H9 (cell line): ENCODE data around the gene CT45A9. TPM values are rescaled to one million over a fixed set of nuclear protein-coding genes. Genes with fewer than 3 reads are reported as not detected.
"Not testable (repeated sequence)": the region's sequence is repeated elsewhere in the genome, so short reads cannot be mapped to it uniquely, and the experiment has no call there.

Experiments used
- DNase-seq: peaks from one replicate; pipeline ENCODE4 v3.0.0-alpha.2; 2017
- H2AFZ ChIP-seq: one replicate; pipeline ENCODE4 v1.6.1; 2013; ENCODE audit warnings: mild to moderate bottlenecking, low read length, control low read depth, moderate library complexity
- H2AK5ac ChIP-seq: 2 replicates; pipeline ENCODE4 v1.6.1; 2013; ENCODE audit warnings: low read length, control low read depth, mixed read lengths; ENCODE audit not compliant: insufficient read length
- H2BK120ac ChIP-seq: one replicate; pipeline ENCODE4 v1.6.1; 2013; ENCODE audit warnings: low read depth, mild to moderate bottlenecking, low read length, control low read depth, inconsistent platforms; ENCODE audit not compliant: poor library complexity, severe bottlenecking
- H2BK12ac ChIP-seq: 2 replicates; pipeline ENCODE4 v1.6.1; 2013; ENCODE audit warnings: low read length, control low read depth, mixed read lengths, low read depth; ENCODE audit not compliant: insufficient read length
- H2BK15ac ChIP-seq: 2 replicates; pipeline ENCODE4 v1.6.1; 2013; ENCODE audit warnings: low read depth, low read length, control low read depth
- H2BK20ac ChIP-seq: one replicate; pipeline ENCODE4 v1.6.1; 2013; ENCODE audit warnings: low read depth, mild to moderate bottlenecking, low read length, control low read depth, inconsistent platforms; ENCODE audit not compliant: poor library complexity, severe bottlenecking
- H2BK5ac ChIP-seq: 2 replicates; pipeline ENCODE4 v1.6.1; 2013; ENCODE audit warnings: low read length, control low read depth, mixed read lengths; ENCODE audit not compliant: insufficient read length
- H3K14ac ChIP-seq: 2 replicates; pipeline ENCODE4 v1.6.1; 2013; ENCODE audit warnings: low read length, control low read depth; ENCODE audit not compliant: insufficient read depth
- H3K18ac ChIP-seq: 2 replicates; pipeline ENCODE4 v1.6.1; 2013; ENCODE audit warnings: low read depth, mild to moderate bottlenecking, mixed read lengths, low read length, control low read depth; ENCODE audit not compliant: insufficient read length
- H3K23ac ChIP-seq: 2 replicates; pipeline ENCODE4 v1.6.1; 2013; ENCODE audit warnings: low read length, control low read depth, mixed read lengths, low read depth; ENCODE audit not compliant: insufficient read length
- H3K23me2 ChIP-seq: 2 replicates; pipeline ENCODE4 v1.6.1; 2013; ENCODE audit warnings: low read depth, mild to moderate bottlenecking, mixed read lengths, low read length, control low read depth; ENCODE audit not compliant: insufficient read length, poor library complexity, severe bottlenecking
- H3K27ac ChIP-seq: 2 replicates; pipeline ENCODE4 v1.5.1; 2013; ENCODE audit warnings: low read length, control low read depth, mixed read lengths, low read depth; ENCODE audit not compliant: insufficient read length
- H3K27me3 ChIP-seq: 2 replicates; pipeline ENCODE4 v1.6.1; 2013; ENCODE audit warnings: low read length, control low read depth, inconsistent platforms; ENCODE audit not compliant: insufficient read depth
- H3K4ac ChIP-seq: 2 replicates; pipeline ENCODE4 v1.6.1; 2013; ENCODE audit warnings: low read depth, mild to moderate bottlenecking, control low read depth, inconsistent platforms, low read length, moderate library complexity
- H3K4me1 ChIP-seq: 2 replicates; pipeline ENCODE4 v1.6.1; 2013; ENCODE audit warnings: low read length, control low read depth, inconsistent platforms; ENCODE audit not compliant: insufficient read depth
- H3K4me2 ChIP-seq: 2 replicates; pipeline ENCODE4 v1.6.1; 2013; ENCODE audit warnings: low read length, control low read depth, mixed read lengths; ENCODE audit not compliant: insufficient read length, insufficient read depth
- H3K56ac ChIP-seq: 2 replicates; pipeline ENCODE4 v1.6.1; 2013; ENCODE audit warnings: low read depth, mild to moderate bottlenecking, mixed read lengths, low read length, control low read depth; ENCODE audit not compliant: insufficient read length
- H3K79me1 ChIP-seq: 2 replicates; pipeline ENCODE4 v1.6.1; 2013; ENCODE audit warnings: low read depth, mild to moderate bottlenecking, moderate library complexity, low read length, control low read depth, inconsistent platforms; ENCODE audit not compliant: insufficient read depth, poor library complexity, severe bottlenecking
- H3K79me2 ChIP-seq: 2 replicates; pipeline ENCODE4 v1.6.1; 2013; ENCODE audit warnings: low read length, control low read depth, inconsistent platforms; ENCODE audit not compliant: insufficient read depth
- H3K9ac ChIP-seq: 2 replicates; pipeline ENCODE4 v1.6.1; 2013; ENCODE audit warnings: low read length, control low read depth, mixed read lengths; ENCODE audit not compliant: insufficient read length; ENCODE audit errors: extremely low read depth
- H3K9me3 ChIP-seq: one replicate; pipeline ENCODE4 v1.6.1; 2013; ENCODE audit warnings: low read depth, low read length, inconsistent platforms; ENCODE audit not compliant: control insufficient read depth
- H3T11ph ChIP-seq: one replicate; pipeline ENCODE4 v1.6.1; 2013; ENCODE audit warnings: mild to moderate bottlenecking, low read length, control low read depth, inconsistent platforms
- H4K20me1 ChIP-seq: one replicate; pipeline ENCODE4 v1.6.1; 2013; ENCODE audit not compliant: control insufficient read depth, insufficient read length, insufficient read depth
- H4K5ac ChIP-seq: 2 replicates; pipeline ENCODE4 v1.6.1; 2013; ENCODE audit warnings: low read depth, mild to moderate bottlenecking, mixed read lengths, low read length, control low read depth; ENCODE audit not compliant: insufficient read length
- H4K8ac ChIP-seq: replicated peaks from 2 replicates; pipeline ENCODE4 v1.6.1; 2013; ENCODE audit warnings: low read length, control low read depth, mixed read lengths, low read depth; ENCODE audit not compliant: insufficient read length
- H4K91ac ChIP-seq: 2 replicates; pipeline ENCODE4 v1.6.1; 2013; ENCODE audit warnings: low read depth, mild to moderate bottlenecking, moderate library complexity, mixed read lengths, low read length, control low read depth; ENCODE audit not compliant: insufficient read length
- H3K27ac Mint-ChIP-seq, 3 experiments: 2 replicates in 2 of 3; 3 replicates in 1 of 3; pipeline ENCODE4 v1.8.0; 2020 to 2021; ENCODE audit warnings: mixed read lengths in 3 of 3, mild to moderate bottlenecking in 1 of 3, moderate library complexity in 1 of 3
- H3K27me3 Mint-ChIP-seq: 2 replicates; pipeline ENCODE4 v1.8.0; 2021; ENCODE audit warnings: low read depth, mild to moderate bottlenecking, moderate library complexity, mixed read lengths
- H3K36me3 Mint-ChIP-seq, 3 experiments: 2 replicates in 2 of 3; 3 replicates in 1 of 3; pipeline ENCODE4 v1.8.0; 2020 to 2021; ENCODE audit warnings: low read depth in 3 of 3, mixed read lengths in 3 of 3; ENCODE audit not compliant: insufficient read depth in 1 of 3
- H3K4me1 Mint-ChIP-seq, 2 experiments: 2 replicates each; pipeline ENCODE4 v1.8.0; 2020; ENCODE audit warnings: mixed read lengths in 2 of 2
- H3K4me3 Mint-ChIP-seq, 2 experiments: 2 replicates in 1 of 2; 3 replicates in 1 of 2; pipeline ENCODE4 v1.8.0; 2020 to 2021; ENCODE audit warnings: mild to moderate bottlenecking in 2 of 2, mixed read lengths in 2 of 2, moderate library complexity in 1 of 2
- H3K9me3 Mint-ChIP-seq, 2 experiments: 2 replicates in 1 of 2; 3 replicates in 1 of 2; pipeline ENCODE4 v1.8.0; 2020; ENCODE audit warnings: mild to moderate bottlenecking in 2 of 2, mixed read lengths in 2 of 2, moderate library complexity in 1 of 2
- WGBS: extraction: QIAGEN DNeasy Blood & Tissue Kit; methylation state at CpG from one replicate; pipeline ENCODE4 v1.1.7; 2013; ENCODE audit warnings: missing lambda C conversion rate, low lambda C conversion rate, mixed read lengths; ENCODE audit not compliant: insufficient read length; ENCODE audit errors: extremely low coverage; 5-methylcytosine and 5-hydroxymethylcytosine counted together
- total RNA-seq: library from RNA; stranded (reverse); gene quantifications from 2 replicates; pipeline ENCODE4 v1.2.1, GENCODE V29; 2021

The CT45A9 gene
- total RNA-seq, 1 experiment from 2014 or later: not detected

DNA sequence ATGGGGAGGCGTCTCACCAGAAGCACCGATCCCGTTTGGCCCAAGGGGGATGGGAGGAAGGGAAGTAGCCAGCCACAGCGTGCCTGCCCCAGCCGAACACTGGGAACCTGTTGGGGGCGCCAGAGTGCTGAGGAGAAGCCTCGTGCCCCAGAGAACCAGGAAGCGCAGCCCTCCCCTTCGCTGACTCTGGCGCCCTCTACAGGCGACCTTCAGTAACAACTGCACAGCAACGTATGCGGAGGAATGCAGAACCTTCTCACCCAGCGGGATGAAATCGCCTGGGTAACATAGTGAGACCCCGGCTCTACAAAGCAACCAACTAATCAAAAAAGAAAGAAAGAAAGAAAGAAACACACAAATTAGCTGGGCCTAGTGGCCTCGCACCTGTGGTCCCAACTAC is 34.4 kb downstream of the CT45A9 start, which contains the start of gene CT45A7:
CT45A7 (minus strand) TSS at position 101 of the 400 bp plus-strand sequence. CDS start 3,747 bp downstream, outside the sequence.
- H3K27me3 ChIP-seq, H3K4me1 Mint-ChIP-seq, H3K4me3 Mint-ChIP-seq, H2BK12ac ChIP-seq, H2BK15ac ChIP-seq, H3K18ac ChIP-seq, H4K20me1 ChIP-seq, H3K27me3 Mint-ChIP-seq, H3K4me1 ChIP-seq, H2BK5ac ChIP-seq, H2BK20ac ChIP-seq, H2BK120ac ChIP-seq, H3K36me3 Mint-ChIP-seq, H4K8ac ChIP-seq, H3K4ac ChIP-seq, H3K27ac Mint-ChIP-seq, H3K56ac ChIP-seq, H2AFZ ChIP-seq, H3K23me2 ChIP-seq, H3K9me3 Mint-ChIP-seq, H4K91ac ChIP-seq, H3K9me3 ChIP-seq, H3T11ph ChIP-seq, H2AK5ac ChIP-seq, H3K9ac ChIP-seq, H3K23ac ChIP-seq, H3K4me2 ChIP-seq, H3K27ac ChIP-seq, H3K79me1 ChIP-seq, H3K14ac ChIP-seq, DNase-seq, H3K79me2 ChIP-seq, H4K5ac ChIP-seq: not testable (repeated sequence)
- no CpG with 5 or more reads among the region's 17 CpGs for WGBS

DNA sequence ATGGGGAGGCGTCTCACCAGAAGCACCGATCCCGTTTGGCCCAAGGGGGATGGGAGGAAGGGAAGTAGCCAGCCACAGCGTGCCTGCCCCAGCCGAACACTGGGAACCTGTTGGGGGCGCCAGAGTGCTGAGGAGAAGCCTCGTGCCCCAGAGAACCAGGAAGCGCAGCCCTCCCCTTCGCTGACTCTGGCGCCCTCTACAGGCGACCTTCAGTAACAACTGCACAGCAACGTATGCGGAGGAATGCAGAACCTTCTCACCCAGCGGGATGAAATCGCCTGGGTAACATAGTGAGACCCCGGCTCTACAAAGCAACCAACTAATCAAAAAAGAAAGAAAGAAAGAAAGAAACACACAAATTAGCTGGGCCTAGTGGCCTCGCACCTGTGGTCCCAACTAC is 51.7 kb downstream of the CT45A9 start, which contains the start of gene CT45A2:
CT45A2 (minus strand) TSS at position 101 of the 400 bp plus-strand sequence. CDS start 3,747 bp downstream, outside the sequence.
- not testable (repeated sequence) for H2BK5ac ChIP-seq, H3K9ac ChIP-seq, H4K20me1 ChIP-seq, H3K4me2 ChIP-seq, H3K23ac ChIP-seq, DNase-seq, H4K8ac ChIP-seq, H3K56ac ChIP-seq, H2BK12ac ChIP-seq, H3K23me2 ChIP-seq, H3K4me1 Mint-ChIP-seq, H3K4ac ChIP-seq, H3K36me3 Mint-ChIP-seq, H3T11ph ChIP-seq, H3K9me3 ChIP-seq, H3K79me2 ChIP-seq, H3K27me3 ChIP-seq, H4K5ac ChIP-seq, H2AFZ ChIP-seq, H3K27ac ChIP-seq, H3K79me1 ChIP-seq, H3K4me1 ChIP-seq, H3K27ac Mint-ChIP-seq, H4K91ac ChIP-seq, H3K18ac ChIP-seq, H3K9me3 Mint-ChIP-seq, H3K4me3 Mint-ChIP-seq, H3K27me3 Mint-ChIP-seq, H2AK5ac ChIP-seq, H2BK120ac ChIP-seq, H3K14ac ChIP-seq, H2BK20ac ChIP-seq, H2BK15ac ChIP-seq
- no CpG with 5 or more reads among the region's 17 CpGs for WGBS
